Activated CD8-positive, alpha-beta memory T cell treated with anti-CD3 and anti-CD28 coated beads, Interleukin-2, amount 10 ng/mL, durations not matched to agents 7 days and 5 days (primary cell): ENCODE data around the gene KIF5B. TPM values are rescaled to one million over a fixed set of nuclear protein-coding genes. Genes with fewer than 3 reads are reported as not detected.
A peak's percentile ranks its signal among the peaks of the same experiment; 100 is the strongest.
"Not testable (repeated sequence)": the region's sequence is repeated elsewhere in the genome, so short reads cannot be mapped to it uniquely, and the experiment has no call there.

Source experiments
- ATAC-seq: fragments of 150-1000 bp; cut with Tn5 transposase; one replicate; pipeline ENCODE4 v1.10.0; 2021; ENCODE audit warnings: moderate library complexity
- CTCF ChIA-PET: fragments of 350-600 bp; sonication (Branson Sonifier 250); formaldehyde crosslinking; loops from one replicate; lab custom pipeline; 2021; ENCODE audit warnings: antibody characterized with exemption; lab: Charles Lee
- DNase-seq: peaks from one replicate; pipeline ENCODE4 v3.0.0-alpha.2; 2020
- H3K27ac Mint-ChIP-seq: one replicate; pipeline ENCODE4 v1.8.0; 2021; ENCODE audit warnings: mild to moderate bottlenecking, mixed read lengths
- H3K27me3 Mint-ChIP-seq: one replicate; pipeline ENCODE4 v1.8.0; 2021; ENCODE audit warnings: mixed read lengths
- H3K36me3 Mint-ChIP-seq: one replicate; pipeline ENCODE4 v1.8.0; 2021; ENCODE audit warnings: mild to moderate bottlenecking, mixed read lengths
- H3K4me1 Mint-ChIP-seq: one replicate; pipeline ENCODE4 v1.8.0; 2021; ENCODE audit warnings: mixed read lengths
- H3K4me3 Mint-ChIP-seq: one replicate; pipeline ENCODE4 v1.8.0; 2021; ENCODE audit warnings: mild to moderate bottlenecking, moderate library complexity, mixed read lengths
- H3K9me3 Mint-ChIP-seq: one replicate; pipeline ENCODE4 v1.8.0; 2022; ENCODE audit warnings: low read depth, mixed read lengths
- total RNA-seq, 2 experiments: library from RNA; stranded (reverse); gene quantifications; one replicate each; pipeline ENCODE4 v1.2.3, GENCODE V29; 2021

The KIF5B gene
- 10 to 100 TPM; 65.2 to 76.2 TPM for total RNA-seq

- peak; percentile 88 for ATAC-seq
- peak within 1 kb of the TSS; percentile 91 for H3K27ac Mint-ChIP-seq
- CTCF ChIA-PET: interaction anchor here (1.0 kb wide), 1 partner anchor 194 kb away, joined by 3 read pairs; no protein-coding TSS in a partner anchor
- H3K36me3 Mint-ChIP-seq: peaks cover 17% of the 10 kb centered on the region
- DNase-seq: peak; percentile 90
- H3K27me3 Mint-ChIP-seq: no peaks in the 10 kb centered on the region
- no peaks in the 10 kb centered on the region for H3K9me3 Mint-ChIP-seq
- H3K4me3 Mint-ChIP-seq: peak within 1 kb of the TSS; percentile 98
- peaks cover 33% of the 10 kb centered on the region for H3K4me1 Mint-ChIP-seq
Measured at GRCh38 chr10:32056136-32057035, at the start of gene KIF5B. Gene KIF5B, minus strand, starts transcription at chr10:32056425. Its CDS starts 452 bp downstream, at chr10:32055973.

- CTCF ChIA-PET: no interaction called here
- Mint-ChIP-seq H3K27me3 (peaks cover 17% of the 10 kb centered on the region), H3K36me3 (no peaks in the 10 kb centered on the region)
Measured at GRCh38 chr10:32105782-32106382, 49.7 kb upstream of the KIF5B start.

GRCh38 chr10:32104622-32105509 is 48.6 kb upstream of the KIF5B start:
- H3K4me1 Mint-ChIP-seq: no peaks in the 10 kb centered on the region
- no peaks in the 10 kb centered on the region for H3K9me3 Mint-ChIP-seq
- H3K4me3 Mint-ChIP-seq: no peak overlapping the region
- H3K36me3 Mint-ChIP-seq: no peaks in the 10 kb centered on the region
- peaks cover 17% of the 10 kb centered on the region for H3K27me3 Mint-ChIP-seq
- DNase-seq: no peak
- H3K27ac Mint-ChIP-seq: no peak overlapping the region
- CTCF ChIA-PET: no interaction called here
- ATAC-seq: no peak

More at GRCh38 chr10:32105782-32106382, 49.7 kb upstream of the KIF5B start:
- Mint-ChIP-seq H3K9me3 (no peaks in the 10 kb centered on the region), H3K4me3 (no peak overlapping the region), H3K4me1 (no peaks in the 10 kb centered on the region), H3K27ac (no peak overlapping the region)
- DNase-seq (no peak), ATAC-seq (no peak)

- Mint-ChIP-seq H3K27ac (no peak overlapping the region), H3K27me3 (peaks cover 20% of the 10 kb centered on the region), H3K4me1 (no peaks in the 10 kb centered on the region), H3K4me3 (no peak overlapping the region), H3K36me3 (peaks cover 3% of the 10 kb centered on the region), H3K9me3 (peaks cover 1% of the 10 kb centered on the region)
- DNase-seq (no peak), ATAC-seq (no peak)
- CTCF ChIA-PET: interaction anchor here (0.7 kb wide), 1 partner anchor 98 kb away, joined by 3 read pairs; no protein-coding TSS in a partner anchor
Measured at GRCh38 chr10:32104181-32104580, 48.0 kb upstream of the KIF5B start.

- Mint-ChIP-seq H3K4me3 (no peak overlapping the region), H3K36me3 (peaks cover 5% of the 10 kb centered on the region), H3K9me3 (peaks cover 6% of the 10 kb centered on the region), H3K27ac (no peak overlapping the region), H3K27me3 (peaks cover 22% of the 10 kb centered on the region), H3K4me1 (no peaks in the 10 kb centered on the region)
- CTCF ChIA-PET: interaction anchor here (0.7 kb wide), 1 partner anchor 98 kb away, joined by 3 read pairs; no protein-coding TSS in a partner anchor
- no peak for ATAC-seq
- no peak for DNase-seq
Measured at GRCh38 chr10:32103721-32104120, 47.5 kb upstream of the KIF5B start.

- H3K4me1 Mint-ChIP-seq, H3K36me3 Mint-ChIP-seq, ATAC-seq, DNase-seq, H3K9me3 Mint-ChIP-seq, H3K4me3 Mint-ChIP-seq, CTCF ChIA-PET, H3K27ac Mint-ChIP-seq: not testable (repeated sequence)
- H3K27me3 Mint-ChIP-seq: peaks cover 19% of the 10 kb centered on the region
Measured at GRCh38 chr10:32098566-32099259, 42.5 kb upstream of the KIF5B start.

GRCh38 chr10:32095116-32095733 is 39.0 kb upstream of the KIF5B start:
- CTCF ChIA-PET: no interaction called here
- H3K27me3 Mint-ChIP-seq: peaks cover 16% of the 10 kb centered on the region

GRCh38 chr10:32093650-32094049 is 37.4 kb upstream of the KIF5B start:
- no peaks in the 10 kb centered on the region for H3K36me3 Mint-ChIP-seq
- no peaks in the 10 kb centered on the region for H3K9me3 Mint-ChIP-seq
- H3K27ac Mint-ChIP-seq: no peak overlapping the region
- H3K4me3 Mint-ChIP-seq: no peak overlapping the region
- CTCF ChIA-PET: no interaction called here
- ATAC-seq (no peak), DNase-seq (no peak)
- H3K4me1 Mint-ChIP-seq: no peaks in the 10 kb centered on the region
- peaks cover 17% of the 10 kb centered on the region for H3K27me3 Mint-ChIP-seq

More at GRCh38 chr10:32095116-32095733, 39.0 kb upstream of the KIF5B start:
- no peak for DNase-seq
- no peak overlapping the region for H3K27ac Mint-ChIP-seq
- H3K4me3 Mint-ChIP-seq: no peak overlapping the region
- H3K4me1 Mint-ChIP-seq: no peaks in the 10 kb centered on the region
- peaks cover 5% of the 10 kb centered on the region for H3K36me3 Mint-ChIP-seq
- peaks cover 6% of the 10 kb centered on the region for H3K9me3 Mint-ChIP-seq
- ATAC-seq: no peak

- H3K27me3 Mint-ChIP-seq: peaks cover 19% of the 10 kb centered on the region
- no peaks in the 10 kb centered on the region for H3K4me1 Mint-ChIP-seq
- H3K27ac Mint-ChIP-seq: no peak overlapping the region
- H3K9me3 Mint-ChIP-seq: no peaks in the 10 kb centered on the region
- ATAC-seq (no peak), DNase-seq (no peak)
- H3K36me3 Mint-ChIP-seq: no peaks in the 10 kb centered on the region
- no peak overlapping the region for H3K4me3 Mint-ChIP-seq
- CTCF ChIA-PET: no interaction called here
Measured at GRCh38 chr10:32091046-32091445, 34.8 kb upstream of the KIF5B start.

- no peaks in the 10 kb centered on the region for H3K9me3 Mint-ChIP-seq
- ATAC-seq (no peak), DNase-seq (no peak)
- no peaks in the 10 kb centered on the region for H3K36me3 Mint-ChIP-seq
- CTCF ChIA-PET: interaction anchor here (1.0 kb wide), 1 partner anchor 67 kb away, joined by 4 read pairs; no protein-coding TSS in a partner anchor
- H3K4me1 Mint-ChIP-seq: no peaks in the 10 kb centered on the region
- no peak overlapping the region for H3K4me3 Mint-ChIP-seq
- peaks cover 4% of the 10 kb centered on the region for H3K27me3 Mint-ChIP-seq
- H3K27ac Mint-ChIP-seq: no peak overlapping the region
Measured at GRCh38 chr10:32084185-32084851, 28.1 kb upstream of the KIF5B start.

- Mint-ChIP-seq H3K4me3 (no peak overlapping the region), H3K27ac (no peak overlapping the region), H3K4me1 (no peaks in the 10 kb centered on the region), H3K27me3 (peaks cover 9% of the 10 kb centered on the region), H3K36me3 (no peaks in the 10 kb centered on the region), H3K9me3 (no peaks in the 10 kb centered on the region)
- no peak for ATAC-seq
- CTCF ChIA-PET: no interaction called here
- no peak for DNase-seq
Measured at GRCh38 chr10:32077896-32078485, 21.8 kb upstream of the KIF5B start.
